HCT116 (cell line): Measurements from ENCODE around the gene XRCC2. TPM values are rescaled to one million over a fixed set of nuclear protein-coding genes. Genes with fewer than 3 reads are reported as not detected.

ENCODE experiments used
- ATAC-seq: fragments of 200-7000 bp; cut with Tn5 transposase; 2 replicates; pipeline ENCODE4 v1.9.1; 2020; ENCODE audit warnings: mild to moderate bottlenecking, moderate library complexity
- BruUV-seq: library from RNA; stranded (reverse); fragments of 400-500 nt; replicated peaks from 2 replicates; lab custom pipeline; 2021; lab: Mats Ljungman, UMichigan
- CTCF ChIA-PET: fragments of 300-600 bp; sonication (Branson Sonifier 250); formaldehyde crosslinking; loops from one replicate; lab custom pipeline; 2021; ENCODE audit warnings: antibody characterized with exemption; lab: Charles Lee
- POLR2A ChIA-PET: fragments of 300-600, 350-600 bp; sonication (Branson Sonifier 250); formaldehyde crosslinking; loops from one replicate; lab custom pipeline; 2021; ENCODE audit warnings: antibody characterized with exemption; lab: Charles Lee
- RAD21 ChIA-PET, 2 experiments: fragments of 300-600 bp; sonication (Branson Sonifier 250); formaldehyde crosslinking; loops; one replicate each; lab custom pipeline; 2023; ENCODE audit warnings: low total read pairs in 2 of 2; ENCODE audit not compliant: uncharacterized antibody in 2 of 2, unreplicated experiment in 2 of 2, low non-redundant PET in 1 of 2; lab: Charles Lee
- DNase-seq: peaks from one replicate; pipeline ENCODE4 v3.0.0-alpha.2; 2010; ENCODE audit warnings: low read depth, low spot score
- H2AFZ ChIP-seq: fragments of 200-600 bp; shearing (Covaris generic), sonication (generic); 2 replicates; pipeline ENCODE4 v1.6.1; 2017; ENCODE audit warnings: low read depth, mixed run types, mixed read lengths, antibody characterized with exemption, low read length; ENCODE audit not compliant: poor library complexity, severe bottlenecking
- H3K27ac ChIP-seq: 2 replicates; pipeline ENCODE4 v1.5.1; 2012; ENCODE audit warnings: low read depth, low read length
- H3K27me3 ChIP-seq: fragments of 200-600 bp; sonication (generic); 2 replicates; pipeline ENCODE4 v1.6.1; 2016; ENCODE audit warnings: mixed run types, low read length, mixed read lengths; ENCODE audit not compliant: insufficient read depth
- H3K36me3 ChIP-seq, 2 experiments: fragments of 200-500 bp in 1 of 2; fragments of 200-600 bp in 1 of 2; sonication (Bioruptor generic) in 1 of 2; sonication (generic) in 1 of 2; 2 replicates each; pipeline versions ENCODE4 v1.5.1 to v1.6.1; 2014 to 2016; ENCODE audit warnings: low read length in 2 of 2, inconsistent platforms in 1 of 2, mixed read lengths in 1 of 2, mixed run types in 1 of 2; ENCODE audit not compliant: insufficient read depth in 2 of 2, control insufficient read depth in 1 of 2
- H3K4me1 ChIP-seq, 2 experiments: fragments of 200-600 bp in 1 of 2; sonication (generic) in 1 of 2; 2 replicates each; pipeline versions ENCODE4 v1.5.1 to v1.6.1; 2012 to 2017; ENCODE audit warnings: low read length in 2 of 2, inconsistent platforms in 1 of 2, mild to moderate bottlenecking in 1 of 2, mixed read lengths in 1 of 2, mixed run types in 1 of 2, moderate library complexity in 1 of 2; ENCODE audit not compliant: insufficient read depth in 2 of 2, control insufficient read depth in 1 of 2
- H3K4me2 ChIP-seq: fragments of 200-600 bp; sonication (generic); 2 replicates; pipeline ENCODE4 v1.6.1; 2017; ENCODE audit warnings: mixed run types, low read length, mixed read lengths
- H3K4me3 ChIP-seq, 2 experiments: fragments of 200-600 bp in 1 of 2; sonication (generic) in 1 of 2; replicated peaks in 1 of 2; 2 replicates each; pipeline ENCODE4 v1.5.1; 2011 to 2016; ENCODE audit warnings: low read length in 2 of 2, control low read depth in 1 of 2, low read depth in 1 of 2, mild to moderate bottlenecking in 1 of 2, mixed read lengths in 1 of 2, mixed run types in 1 of 2
- H3K79me2 ChIP-seq: fragments of 200-600 bp; sonication (generic); 2 replicates; pipeline ENCODE4 v1.6.1; 2017; ENCODE audit warnings: mild to moderate bottlenecking, mixed run types, low read length, moderate library complexity, mixed read lengths; ENCODE audit not compliant: insufficient read depth
- H3K9ac ChIP-seq: fragments of 200-600 bp; sonication (generic); 2 replicates; pipeline ENCODE4 v1.6.1; 2016; ENCODE audit warnings: low read length, mixed read lengths
- H3K9me2 ChIP-seq: fragments of 200-600 bp; sonication (generic), shearing (Covaris generic); 2 replicates; pipeline ENCODE4 v1.6.1; 2017; ENCODE audit warnings: mixed run types, mild to moderate bottlenecking, moderate library complexity; ENCODE audit not compliant: insufficient read depth
- H3K9me3 ChIP-seq, 2 experiments: fragments of 200-500 bp in 1 of 2; fragments of 200-600 bp in 1 of 2; sonication (Bioruptor generic) in 1 of 2; sonication (generic) in 1 of 2; 2 replicates each; pipeline ENCODE4 v1.6.1; 2014 to 2017; ENCODE audit warnings: low read length in 2 of 2, mixed read lengths in 2 of 2, inconsistent platforms in 1 of 2, low read depth in 1 of 2, mild to moderate bottlenecking in 1 of 2, mixed run types in 1 of 2, moderate library complexity in 1 of 2; ENCODE audit not compliant: control insufficient read depth in 1 of 2, insufficient read depth in 1 of 2
- H4K20me1 ChIP-seq: fragments of 200-600 bp; sonication (generic), shearing (Covaris generic); 2 replicates; pipeline ENCODE4 v1.6.1; 2017; ENCODE audit warnings: mixed run types, mild to moderate bottlenecking, moderate library complexity; ENCODE audit not compliant: insufficient read depth
- ATF3 ChIP-seq: IDR thresholded peaks from 2 replicates; pipeline ENCODE4 v1.6.1; 2012
- CBX3 ChIP-seq: IDR thresholded peaks from 2 replicates; pipeline ENCODE4 v1.6.1; 2012; ENCODE audit warnings: low read depth
- CEBPB ChIP-seq: IDR thresholded peaks from 2 replicates; pipeline ENCODE4 v1.6.1; 2012; ENCODE audit warnings: low read depth
- CTCF ChIP-seq, 3 experiments: fragments of 200-600 bp in 1 of 3; sonication (generic) in 1 of 3; IDR thresholded peaks in 2 of 3; conservative IDR thresholded peaks in 1 of 3; 2 replicates each; pipeline ENCODE4 v1.5.1; 2012 to 2017; ENCODE audit warnings: low read depth in 2 of 3, low read length in 2 of 3, antibody characterized with exemption in 1 of 3, borderline replicate concordance in 1 of 3, control low read depth in 1 of 3, mild to moderate bottlenecking in 1 of 3, mixed read lengths in 1 of 3, mixed run types in 1 of 3, moderate library complexity in 1 of 3; ENCODE audit not compliant: insufficient read depth in 1 of 3
- EGR1 ChIP-seq: IDR thresholded peaks from 2 replicates; pipeline ENCODE4 v1.6.1; 2012; ENCODE audit warnings: low read depth
- ELF1 ChIP-seq: IDR thresholded peaks from 2 replicates; pipeline ENCODE4 v1.6.1; 2012; ENCODE audit warnings: low read depth, borderline replicate concordance
- EZH2 ChIP-seq: fragments of 200-600 bp; sonication (generic); IDR thresholded peaks from 2 replicates; pipeline ENCODE4 v1.6.1; 2017; ENCODE audit warnings: antibody characterized with exemption, mixed run types
- EZH2phosphoT487 ChIP-seq: fragments of 200-600 bp; IDR thresholded peaks from 2 replicates; pipeline ENCODE4 v1.6.1; 2018; ENCODE audit warnings: antibody characterized with exemption, borderline replicate concordance
- FOSL1 ChIP-seq: IDR thresholded peaks from 2 replicates; pipeline ENCODE4 v1.6.1; 2012; ENCODE audit warnings: low read depth
- JUND ChIP-seq: IDR thresholded peaks from 2 replicates; pipeline ENCODE4 v1.6.1; 2012
- MAX ChIP-seq: IDR thresholded peaks from 2 replicates; pipeline ENCODE4 v1.6.1; 2012
- POLR2A ChIP-seq: IDR thresholded peaks from 2 replicates; pipeline ENCODE4 v1.7.0; 2011; ENCODE audit warnings: borderline replicate concordance; ENCODE audit not compliant: insufficient read depth, insufficient read length; ENCODE audit errors: extremely low read depth
- POLR2AphosphoS5 ChIP-seq: IDR thresholded peaks from 2 replicates; pipeline ENCODE4 v1.6.1; 2011; ENCODE audit warnings: mild to moderate bottlenecking, low read depth, low read length, moderate library complexity
- RAD21 ChIP-seq: IDR thresholded peaks from 2 replicates; pipeline ENCODE4 v1.6.1; 2012; ENCODE audit warnings: low read depth, mild to moderate bottlenecking
- SIN3A ChIP-seq: IDR thresholded peaks from 2 replicates; pipeline ENCODE4 v1.6.1; 2012; ENCODE audit warnings: low read depth
- SP1 ChIP-seq: IDR thresholded peaks from 2 replicates; pipeline ENCODE4 v1.6.1; 2012; ENCODE audit warnings: low read depth
- SRF ChIP-seq: IDR thresholded peaks from 2 replicates; pipeline ENCODE4 v1.6.1; 2012; ENCODE audit warnings: low read depth
- TCF7L2 ChIP-seq: IDR thresholded peaks from 2 replicates; pipeline ENCODE4 v1.7.0; 2011; ENCODE audit warnings: borderline replicate concordance, inconsistent platforms; ENCODE audit not compliant: insufficient read depth, insufficient read length; ENCODE audit errors: extremely low read depth
- YY1 ChIP-seq: IDR thresholded peaks from 2 replicates; pipeline ENCODE4 v1.6.1; 2011; ENCODE audit warnings: low read length, low read depth, moderate library complexity, mild to moderate bottlenecking; ENCODE audit not compliant: insufficient replicate concordance; ENCODE audit errors: extremely low read depth
- ZBTB33 ChIP-seq: IDR thresholded peaks from 2 replicates; pipeline ENCODE4 v1.6.1; 2011; ENCODE audit warnings: mild to moderate bottlenecking, low read length, moderate library complexity; ENCODE audit not compliant: insufficient replicate concordance; ENCODE audit errors: extremely low read depth
- ZFX ChIP-seq: fragments of 450-650 bp; IDR thresholded peaks from 2 replicates; pipeline ENCODE4 v1.6.1; 2017
- ZNF274 ChIP-seq: fragments of 200-500 bp; sonication (Bioruptor generic); IDR thresholded peaks from 2 replicates; pipeline ENCODE4 v1.6.1; 2014; ENCODE audit warnings: mild to moderate bottlenecking, low read depth, low read length, inconsistent platforms
- intact Hi-C: fragments of 100-400 bp; cut with micrococcal nuclease; formaldehyde crosslinking; loops from 2 replicates; pipeline ENCODE4 v1.10.0; 2022
- total RNA-seq: library from RNA; stranded (reverse); gene quantifications from one replicate; pipeline ENCODE4 v1.2.1, GENCODE V29; 2021; ENCODE audit not compliant: unreplicated experiment

Gene XRCC2
- total RNA-seq, 1 experiment from 2014 or later = 14.8 TPM

GRCh38 chr7:152709287-152710152, 33.6 kb upstream of the XRCC2 start:
- no peaks in the 10 kb centered on the region for H4K20me1 ChIP-seq
- H3K36me3 ChIP-seq = no peaks in the 10 kb centered on the region
- H3K9me2 ChIP-seq = no peaks in the 10 kb centered on the region
- H3K9ac ChIP-seq = 0 out of 2 replicates have a peak overlapping the region, but pooled peaks have one; percentile 19
- RAD21 ChIA-PET = no interaction called here
- H3K9me3 ChIP-seq = peaks cover 3 to 9% of the 10 kb centered on the region in 2 experiments; a peak in 1 of 4 replicates
- H3K4me1 ChIP-seq = peaks cover 27 to 34% of the 10 kb centered on the region in 2 experiments
- BruUV-seq = no TSS peak
- ATAC-seq (peak; percentile 28; the same call in 1 of the 2 replicates), DNase-seq (peak; percentile 81)
- H3K4me2 ChIP-seq = peak overlapping the region; percentile 82
- CTCF ChIA-PET = no interaction called here
- POLR2A ChIA-PET = interaction anchor here (0.7 to 1.1 kb wide), 2 partner anchors 11 to 243 kb away, joined by 3 read pairs; no protein-coding TSS in a partner anchor
- H3K79me2 ChIP-seq = no peaks in the 10 kb centered on the region
- peak overlapping the region in 1 of 2 experiments; percentile 33; a peak in 2 of 4 replicates for H3K4me3 ChIP-seq
- peak overlapping the region; percentile 73 for H2AFZ ChIP-seq
- H3K27me3 ChIP-seq = no peaks in the 10 kb centered on the region
- H3K27ac ChIP-seq = no peak overlapping the region; the same call in 1 of the 2 replicates
- intact Hi-C loops = loop anchor here (2.0 to 10.0 kb wide), 3 partner anchors 51 to 245 kb away; no protein-coding TSS in a partner anchor
- peak; percentile 67 for TF ChIP-seq SP1
- TF ChIP-seq CEBPB = no peak; the same call in 1 of the 2 replicates
- peak; percentile 20 for TF ChIP-seq TCF7L2
- TF ChIP-seq SRF = peak; percentile 69
- TF ChIP-seq EZH2phosphoT487 = no peak
- no peak for TF ChIP-seq ZFX
- TF ChIP-seq EGR1 = no peak
- no peak for TF ChIP-seq YY1
- TF ChIP-seq POLR2A = no peak
- TF ChIP-seq ELF1 = no peak
- TF ChIP-seq JUND = peak; percentile 81
- TF ChIP-seq ATF3 = peak; percentile 63; the same call in 1 of the 2 replicates
- TF ChIP-seq EZH2 = no peak
- TF ChIP-seq ZNF274 = no peak
- peak; percentile 29; the same call in 1 of the 2 replicates for TF ChIP-seq MAX
- TF ChIP-seq CBX3 = peak; percentile 50
- no peak for TF ChIP-seq POLR2AphosphoS5
- TF ChIP-seq CTCF (IDR thresholded peaks at IDR 0.05 in 2 of 3, conservative IDR thresholded peaks at IDR 0.05 in 1 of 3; ENCODE audit: borderline replicate concordance in 1 of 3, insufficient read depth in 1 of 3, low read depth in 2 of 3, low read length in 2 of 3) = no peak
- no peak for TF ChIP-seq SIN3A
- TF ChIP-seq ZBTB33 = no peak
- TF ChIP-seq RAD21 = no peak
- peak; percentile 96 for TF ChIP-seq FOSL1
